ENCODE results near the gene COBL. TPM values are rescaled to one million over a fixed set of nuclear protein-coding genes. Genes with fewer than 3 reads are reported as not detected.

Gene COBL
- total and polyA plus RNA-seq, 10 of the 15 experiments (the other 5 are each of a cell fraction or from before 2014, with no cell fraction given) = 0.21 TPM; not detected in 9

- Histone ChIP-seq H3K4me3 (no peak overlapping the region), H4K20me1 (ENCODE audit: control insufficient read depth, insufficient read depth) (no peaks in the 10 kb centered on the region), H3K27ac (ENCODE audit: control insufficient read depth, insufficient read depth) (no peak overlapping the region), H3K9me3 (replicated peaks; ENCODE audit: control insufficient read depth, insufficient read depth, low read length) (no peaks in the 10 kb centered on the region), H3K79me2 (ENCODE audit: control insufficient read depth, insufficient read depth, low read length) (no peaks in the 10 kb centered on the region), H2AFZ (ENCODE audit: control insufficient read depth, low read depth, low read length) (no peak overlapping the region), H3K27me3 (replicated peaks in 1 of 2; ENCODE audit: control insufficient read depth in 2 of 2, insufficient read depth in 2 of 2, low read length in 1 of 2) (no peaks in the 10 kb centered on the region; a peak in 2 of 4 replicates), H3K4me1 (ENCODE audit: control insufficient read depth, insufficient read depth, low read length) (no peaks in the 10 kb centered on the region), H3K9ac (ENCODE audit: control insufficient read depth, insufficient read depth, low read length) (no peak overlapping the region), H3K4me2 (ENCODE audit: control insufficient read depth, insufficient read depth) (no peak overlapping the region), H3K36me3 (ENCODE audit: control insufficient read depth in 2 of 2, insufficient read depth in 2 of 2, low read length in 1 of 2) (no peaks in the 10 kb centered on the region)
- no peak for TF ChIP-seq JUND (IDR thresholded peaks at IDR 0.05; ENCODE audit: low read depth, low read length)
- no peak for TF ChIP-seq RELA (IDR thresholded peaks at IDR 0.05; ENCODE audit: borderline replicate concordance, partially characterized antibody)
- TF ChIP-seq GATAD2B (conservative IDR thresholded peaks at IDR 0.05; ENCODE audit: low read depth) = no peak
- TF ChIP-seq ZNF274 (IDR thresholded peaks at IDR 0.05; ENCODE audit: insufficient read depth, insufficient read length) = no peak
- no peak for TF ChIP-seq CHD4 (IDR thresholded peaks at IDR 0.05)
- TF ChIP-seq ETV6 (conservative IDR thresholded peaks at IDR 0.05 in 1 of 2, IDR thresholded peaks at IDR 0.05 in 1 of 2; ENCODE audit: borderline replicate concordance in 1 of 2, low read depth in 1 of 2) = no peak
- 11% methylated on average over 8 of the region's 8 CpGs for WGBS (ENCODE audit: insufficient coverage, insufficient replicate concordance, low lambda C conversion rate, missing lambda C conversion rate)
- ChIA-PET SMC1A (ENCODE audit: uncharacterized antibody, unreplicated experiment) (no interaction called here), CTCF (no interaction called here), RAD21 (ENCODE audit: unreplicated experiment) (no interaction called here), POLR2A (no interaction called here)
- ATAC-seq (no peak), DNase-seq (ENCODE audit: low read depth, low spot score) (no peak), FAIRE-seq (no peak)
- no TSS peak for BruUV-seq (replicated peaks)
- intact Hi-C loops (cut with micrococcal nuclease; ENCODE audit: unreplicated experiment) = no loop called here
- in situ Hi-C loops (cut with MboI) = no loop called here
Measured at GRCh38 chr7:51054231-51054630, 262.4 kb downstream of the COBL start.

DNA sequence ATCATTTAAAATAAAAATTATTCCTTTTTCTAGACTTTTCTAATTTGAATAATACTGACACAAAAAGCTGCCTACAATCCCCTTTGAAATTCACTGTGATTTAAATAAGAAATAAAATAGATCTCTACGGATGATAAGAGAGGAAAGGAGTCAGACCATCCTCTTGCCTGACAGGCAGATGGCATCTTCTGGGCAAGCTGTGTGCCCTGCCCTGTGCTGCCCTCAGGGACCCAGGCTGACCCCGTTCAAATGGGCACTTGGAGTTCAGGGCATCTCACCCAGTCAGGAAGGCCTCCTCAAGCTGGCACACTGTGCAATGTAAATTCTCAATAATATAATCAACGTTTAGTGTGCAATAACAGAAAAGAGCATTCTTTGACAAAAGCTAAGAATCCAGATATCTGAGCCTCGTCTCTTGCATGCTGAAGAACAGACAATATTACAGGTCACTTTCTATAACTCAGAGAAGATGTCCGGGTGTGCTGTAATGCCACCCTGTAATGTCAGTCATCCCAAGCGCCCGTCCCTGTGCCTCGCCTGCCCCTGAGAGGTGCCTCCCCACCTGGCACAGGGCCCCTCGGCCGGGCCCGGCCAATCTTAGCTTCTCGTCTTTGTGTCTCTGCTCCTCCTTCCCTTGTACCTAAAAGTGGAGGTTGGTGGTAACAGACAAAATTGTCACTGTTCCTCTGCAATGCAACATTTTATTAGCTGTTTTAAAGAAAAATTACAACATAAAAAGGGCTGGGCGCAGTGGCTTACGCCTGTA lies 263.3 kb downstream of the COBL start:
- 35% methylated on average over 14 of the region's 14 CpGs for WGBS (ENCODE audit: insufficient coverage, insufficient replicate concordance, low lambda C conversion rate, missing lambda C conversion rate)
- RAD21 ChIA-PET (ENCODE audit: unreplicated experiment) = no interaction called here
- H2AFZ ChIP-seq (ENCODE audit: control insufficient read depth, low read depth, low read length) = no peak overlapping the region
- no peak overlapping the region for H3K4me3 ChIP-seq
- CTCF ChIA-PET = interaction anchor here (0.6 to 1.1 kb wide), 3 partner anchors 15 to 507 kb away, joined by 3 read pairs; no protein-coding TSS in a partner anchor
- H3K9ac ChIP-seq (ENCODE audit: control insufficient read depth, insufficient read depth, low read length) = no peak overlapping the region
- POLR2A ChIA-PET = no interaction called here
- SMC1A ChIA-PET (ENCODE audit: uncharacterized antibody, unreplicated experiment) = no interaction called here
- no peaks in the 10 kb centered on the region for H3K4me1 ChIP-seq (ENCODE audit: control insufficient read depth, insufficient read depth, low read length)
- in situ Hi-C loops (cut with MboI) (no loop called here), intact Hi-C loops (cut with micrococcal nuclease; ENCODE audit: unreplicated experiment) (no loop called here)
- no peaks in the 10 kb centered on the region for H3K9me3 ChIP-seq (replicated peaks; ENCODE audit: control insufficient read depth, insufficient read depth, low read length)
- H3K79me2 ChIP-seq (ENCODE audit: control insufficient read depth, insufficient read depth, low read length) = no peaks in the 10 kb centered on the region
- no TSS peak for BruUV-seq (replicated peaks)
- FAIRE-seq (no peak), ATAC-seq (no peak), DNase-seq (ENCODE audit: low read depth, low spot score) (no peak)
- H3K36me3 ChIP-seq (ENCODE audit: control insufficient read depth in 2 of 2, insufficient read depth in 2 of 2, low read length in 1 of 2) = no peaks in the 10 kb centered on the region
- no peak overlapping the region for H3K4me2 ChIP-seq (ENCODE audit: control insufficient read depth, insufficient read depth)
- H3K27ac ChIP-seq (ENCODE audit: control insufficient read depth, insufficient read depth) = no peak overlapping the region
- H4K20me1 ChIP-seq (ENCODE audit: control insufficient read depth, insufficient read depth) = no peaks in the 10 kb centered on the region
- H3K27me3 ChIP-seq (replicated peaks in 1 of 2; ENCODE audit: control insufficient read depth in 2 of 2, insufficient read depth in 2 of 2, low read length in 1 of 2) = no peaks in the 10 kb centered on the region; a peak in 2 of 4 replicates
- no peak for TF ChIP-seq CHD1 (IDR thresholded peaks at IDR 0.05; ENCODE audit: low read depth, low read length)
- no peak for TF ChIP-seq CBX3 (IDR thresholded peaks at IDR 0.05; ENCODE audit: borderline replicate concordance, low read depth)
- TF ChIP-seq REST (IDR thresholded peaks at IDR 0.05; ENCODE audit: low read depth, low read length) = no peak
- no peak for TF ChIP-seq SREBF2 (IDR thresholded peaks at IDR 0.05; ENCODE audit: low read length)
- TF ChIP-seq, protein P1, sequence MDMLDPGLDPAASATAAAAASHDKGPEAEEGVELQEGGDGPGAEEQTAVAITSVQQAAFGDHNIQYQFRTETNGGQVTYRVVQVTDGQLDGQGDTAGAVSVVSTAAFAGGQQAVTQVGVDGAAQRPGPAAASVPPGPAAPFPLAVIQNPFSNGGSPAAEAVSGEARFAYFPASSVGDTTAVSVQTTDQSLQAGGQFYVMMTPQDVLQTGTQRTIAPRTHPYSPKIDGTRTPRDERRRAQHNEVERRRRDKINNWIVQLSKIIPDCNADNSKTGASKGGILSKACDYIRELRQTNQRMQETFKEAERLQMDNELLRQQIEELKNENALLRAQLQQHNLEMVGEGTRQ (IDR thresholded peaks at IDR 0.05; ENCODE audit: borderline replicate concordance, low read depth, low read length) = no peak
- TF ChIP-seq FOS (IDR thresholded peaks at IDR 0.05; ENCODE audit: borderline replicate concordance, extremely low read depth, insufficient read length) = no peak
- TF ChIP-seq SPI1 (IDR thresholded peaks at IDR 0.05; ENCODE audit: borderline replicate concordance, insufficient read depth, low read depth, low read length) = no peak

All from GM12878 (cell line).